AG04450 (cell line): ENCODE measurements around the gene TPRKB. TPM values are rescaled to one million over a fixed set of nuclear protein-coding genes. Genes with fewer than 3 reads are reported as not detected.

Experiments
- CTCF ChIA-PET: fragments of 300-600, 350-600 bp; formaldehyde crosslinking; extraction: SDS; loops from one replicate; lab custom pipeline; 2022; ENCODE audit warnings: antibody characterized with exemption, inconsistent platforms; lab: Charles Lee
- POLR2A ChIA-PET: fragments of 350-600 bp; formaldehyde crosslinking; extraction: SDS; loops from one replicate; lab custom pipeline; 2021; ENCODE audit warnings: antibody characterized with exemption, inconsistent platforms; lab: Yijun Ruan, JAX
- DNase-seq: peaks from one replicate; pipeline ENCODE4 v3.0.0-alpha.2; 2011; ENCODE audit warnings: low read depth, low spot score
- H3K27ac ChIP-seq: one replicate; pipeline ENCODE4 v1.5.1; 2012; ENCODE audit warnings: low read depth, low read length, control low read depth
- H3K27me3 ChIP-seq: one replicate; pipeline ENCODE4 v1.6.0; 2012; ENCODE audit warnings: low read length; ENCODE audit not compliant: control insufficient read depth, insufficient read depth
- H3K4me3 ChIP-seq: 2 replicates; pipeline ENCODE4 v1.5.1; 2011; ENCODE audit warnings: mild to moderate bottlenecking, low read depth, low read length, control low read depth
- H3K9me3 ChIP-seq: 2 replicates; pipeline ENCODE4 v1.5.1; 2012; ENCODE audit warnings: low read length; ENCODE audit not compliant: control insufficient read depth, insufficient read depth
- polyA plus RNA-seq: library from polyadenylated mRNA; depleted of rRNA; stranded (reverse); fragments of >200 nt; gene quantifications from 2 replicates; pipeline ENCODE4 v1.2.3, GENCODE V29; 2011
- TF ChIP-seq, protein P1 (sequence below): IDR thresholded peaks from 2 replicates; pipeline ENCODE4 v1.5.1; 2011; ENCODE audit warnings: low read depth, low read length, control low read depth, inconsistent platforms

The TPRKB gene
- polyA plus RNA-seq, 1 experiment, result 33.4 TPM

DNA sequence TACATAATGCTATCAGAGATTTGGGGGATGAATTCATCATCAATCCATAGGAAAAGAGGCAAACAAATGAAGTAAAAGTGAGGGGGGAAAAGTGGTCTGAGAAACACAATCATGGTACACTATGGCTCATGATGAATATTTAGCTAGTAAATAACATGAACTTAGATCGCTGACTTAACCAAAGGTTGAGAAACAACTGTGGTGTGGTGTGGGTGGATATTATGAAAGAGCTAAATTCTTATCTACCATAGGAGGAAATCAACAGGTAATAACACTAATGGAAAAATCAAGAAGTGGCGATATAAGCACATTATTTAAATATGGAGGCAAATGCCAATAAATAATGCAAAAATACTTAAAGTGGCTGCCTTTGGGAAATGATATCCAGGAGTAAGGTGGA, 12.2 kb upstream of the TPRKB start:
- H3K27ac ChIP-seq, result no peak overlapping the region
- CTCF ChIA-PET, result no interaction called here
- H3K27me3 ChIP-seq, result no peaks in the 10 kb centered on the region
- POLR2A ChIA-PET, result interaction anchor here (0.6 kb wide), 2 partner anchors 20 to 149 kb away, joined by 3 to 4 read pairs; no protein-coding TSS in a partner anchor
- no peaks in the 10 kb centered on the region; the same call in 1 of the 2 replicates for H3K9me3 ChIP-seq
- DNase-seq, result no peak
- TF ChIP-seq, protein P1, sequence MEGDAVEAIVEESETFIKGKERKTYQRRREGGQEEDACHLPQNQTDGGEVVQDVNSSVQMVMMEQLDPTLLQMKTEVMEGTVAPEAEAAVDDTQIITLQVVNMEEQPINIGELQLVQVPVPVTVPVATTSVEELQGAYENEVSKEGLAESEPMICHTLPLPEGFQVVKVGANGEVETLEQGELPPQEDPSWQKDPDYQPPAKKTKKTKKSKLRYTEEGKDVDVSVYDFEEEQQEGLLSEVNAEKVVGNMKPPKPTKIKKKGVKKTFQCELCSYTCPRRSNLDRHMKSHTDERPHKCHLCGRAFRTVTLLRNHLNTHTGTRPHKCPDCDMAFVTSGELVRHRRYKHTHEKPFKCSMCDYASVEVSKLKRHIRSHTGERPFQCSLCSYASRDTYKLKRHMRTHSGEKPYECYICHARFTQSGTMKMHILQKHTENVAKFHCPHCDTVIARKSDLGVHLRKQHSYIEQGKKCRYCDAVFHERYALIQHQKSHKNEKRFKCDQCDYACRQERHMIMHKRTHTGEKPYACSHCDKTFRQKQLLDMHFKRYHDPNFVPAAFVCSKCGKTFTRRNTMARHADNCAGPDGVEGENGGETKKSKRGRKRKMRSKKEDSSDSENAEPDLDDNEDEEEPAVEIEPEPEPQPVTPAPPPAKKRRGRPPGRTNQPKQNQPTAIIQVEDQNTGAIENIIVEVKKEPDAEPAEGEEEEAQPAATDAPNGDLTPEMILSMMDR, result no peak
- no peak overlapping the region for H3K4me3 ChIP-seq

DNA sequence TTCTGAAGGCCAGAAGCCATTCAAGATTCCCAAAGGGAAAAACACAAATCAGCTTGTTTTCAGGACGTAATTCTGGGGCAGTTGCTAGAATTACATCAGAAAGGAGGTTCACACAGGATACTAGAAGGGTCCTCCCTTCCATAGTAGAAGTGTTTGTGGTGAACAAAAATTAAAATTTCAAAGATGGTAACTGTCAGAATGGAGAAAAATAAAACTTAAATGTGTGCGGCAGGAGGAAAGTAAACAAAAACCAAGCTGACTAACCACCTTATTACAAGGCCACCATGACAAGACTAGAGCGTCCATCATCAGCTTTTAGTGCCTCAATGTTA, 9.7 kb upstream of the TPRKB start:
- TF ChIP-seq, protein P1, result no peak
- Histone ChIP-seq H3K4me3 (no peak overlapping the region), H3K27me3 (no peaks in the 10 kb centered on the region), H3K27ac (no peak overlapping the region), H3K9me3 (no peaks in the 10 kb centered on the region)
- ChIA-PET CTCF (no interaction called here), POLR2A (interaction anchor here (1.6 kb wide), 1 partner anchor 9 kb away, joined by 5 read pairs; the partner anchor contains the start of gene TPRKB)
- DNase-seq, result no peak

DNA sequence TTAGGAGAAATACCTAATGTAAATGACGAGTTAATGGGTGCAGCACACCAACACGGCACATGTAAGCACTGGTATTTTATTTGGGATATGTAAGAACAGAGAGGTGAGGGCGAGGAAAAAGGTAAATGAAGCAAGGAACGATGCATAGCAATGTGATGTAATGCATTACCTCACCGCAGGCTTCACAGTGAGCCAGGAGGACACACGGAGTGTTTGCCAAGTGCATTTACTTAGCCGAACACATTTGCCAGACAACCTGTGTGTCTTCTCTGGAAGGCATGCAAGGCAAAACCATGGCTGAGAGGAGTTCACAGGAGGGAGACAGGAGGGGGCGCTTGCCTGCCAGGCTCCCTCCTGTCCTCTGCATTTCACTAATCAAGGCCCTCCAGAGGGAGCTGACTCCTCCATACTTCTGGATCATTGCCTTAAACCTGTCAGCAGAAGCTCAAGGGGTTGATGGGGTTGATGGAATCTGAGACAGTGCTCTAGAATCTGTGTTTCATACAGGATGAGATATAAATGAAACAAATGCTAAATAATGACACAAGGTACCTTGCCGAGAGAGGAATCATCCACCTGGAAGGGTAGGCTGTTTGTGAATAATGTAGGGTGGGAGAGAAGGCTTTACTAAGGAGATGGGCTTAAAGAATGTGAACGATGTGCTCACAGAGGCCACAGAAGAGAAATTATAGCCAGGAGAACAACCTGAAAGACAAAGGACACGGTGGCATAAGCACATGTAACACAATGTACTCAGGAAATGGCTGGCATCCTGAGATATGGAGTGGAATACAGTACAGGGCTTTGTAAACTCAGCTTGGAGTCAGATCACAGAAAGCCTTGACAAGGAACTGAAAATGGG, 9.1 kb upstream of the TPRKB start:
- TF ChIP-seq, protein P1, result no peak
- H3K27me3 ChIP-seq, result no peaks in the 10 kb centered on the region
- CTCF ChIA-PET, result no interaction called here
- DNase-seq, result no peak
- H3K4me3 ChIP-seq, result no peak overlapping the region
- H3K27ac ChIP-seq, result no peak overlapping the region
- H3K9me3 ChIP-seq, result no peaks in the 10 kb centered on the region
- POLR2A ChIA-PET, result interaction anchor here (1.6 kb wide), 1 partner anchor 9 kb away, joined by 5 read pairs; the partner anchor contains the start of gene TPRKB

DNA sequence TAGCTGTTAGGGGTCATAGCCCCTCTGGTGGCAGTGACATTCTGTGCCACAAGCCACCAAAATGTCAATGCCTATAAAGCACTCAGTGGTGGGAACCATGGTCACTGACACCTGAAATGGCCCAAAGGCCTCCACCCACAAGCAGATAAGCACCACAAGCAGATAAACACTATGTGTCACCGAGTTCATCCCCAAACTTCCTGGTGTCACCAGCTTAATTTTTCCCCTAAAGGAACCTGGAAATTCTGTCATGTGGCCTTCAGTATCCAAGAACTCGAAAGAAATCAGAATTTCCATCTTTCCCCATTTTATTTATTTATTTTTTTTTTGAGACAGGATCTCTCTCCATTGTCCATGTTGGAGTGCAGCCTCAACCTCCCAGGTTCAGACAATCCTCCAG, 3.6 kb upstream of the TPRKB start:
- Histone ChIP-seq H3K27ac (no peak overlapping the region), H3K27me3 (no peaks in the 10 kb centered on the region), H3K4me3 (no peak overlapping the region), H3K9me3 (peaks cover 3% of the 10 kb centered on the region; the same call in 1 of the 2 replicates)
- TF ChIP-seq, protein P1, result no peak
- ChIA-PET POLR2A (no interaction called here), CTCF (no interaction called here)
- no peak for DNase-seq

DNA sequence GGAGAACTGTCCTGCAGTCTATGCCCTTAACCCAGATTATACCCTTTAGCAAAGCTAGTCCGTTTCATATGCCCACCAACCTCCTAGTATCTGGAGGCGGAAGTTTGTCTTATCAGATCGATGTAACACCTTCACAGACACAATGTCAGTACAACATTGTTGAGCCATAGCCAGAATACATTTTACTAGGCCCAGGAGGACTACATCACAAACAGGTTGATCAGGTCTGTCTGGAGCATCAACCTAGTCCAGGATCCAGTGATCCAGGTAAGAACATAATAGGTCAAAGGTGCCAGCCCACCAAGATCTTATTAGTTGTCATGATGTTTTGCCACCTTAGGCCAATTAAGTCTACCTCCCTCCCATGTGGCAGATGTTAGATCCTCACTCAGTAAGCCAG, 2.0 kb upstream of the TPRKB start:
- Histone ChIP-seq H3K27me3 (no peaks in the 10 kb centered on the region), H3K9me3 (peaks cover 3% of the 10 kb centered on the region; the same call in 1 of the 2 replicates), H3K4me3 (no peak overlapping the region), H3K27ac (no peak overlapping the region)
- TF ChIP-seq, protein P1, result no peak
- POLR2A ChIA-PET, result no interaction called here
- DNase-seq, result no peak
- CTCF ChIA-PET, result no interaction called here
